Trophoblast cell (in vitro differentiated cells and primary cell): ENCODE measurements around the gene SULT4A1.
"Not testable (repeated sequence)": the region's sequence is repeated elsewhere in the genome, so short reads cannot be mapped to it uniquely, and the experiment has no call there.

Experiments used
- DNase-seq, 2 donors: peaks; one replicate each; pipeline ENCODE4 v3.0.0-alpha.2; 2016
- H2AFZ ChIP-seq: 2 replicates; pipeline ENCODE4 v1.6.1; 2013; ENCODE audit warnings: low read length, moderate library complexity, mild to moderate bottlenecking; ENCODE audit not compliant: insufficient read depth, poor library complexity
- H2AK5ac ChIP-seq: 2 replicates; pipeline ENCODE4 v1.6.1; 2013; ENCODE audit warnings: mild to moderate bottlenecking, low read length
- H2BK120ac ChIP-seq: 2 replicates; pipeline ENCODE4 v1.6.1; 2013; ENCODE audit warnings: low read length, mild to moderate bottlenecking, moderate library complexity; ENCODE audit not compliant: insufficient read depth, poor library complexity
- H2BK12ac ChIP-seq: 2 replicates; pipeline ENCODE4 v1.6.1; 2013; ENCODE audit warnings: mild to moderate bottlenecking, low read length, moderate library complexity
- H2BK5ac ChIP-seq: 2 replicates; pipeline ENCODE4 v1.6.1; 2013; ENCODE audit warnings: low read length, low read depth, moderate library complexity, mild to moderate bottlenecking; ENCODE audit not compliant: poor library complexity
- H3K14ac ChIP-seq: 2 replicates; pipeline ENCODE4 v1.6.1; 2013; ENCODE audit warnings: mild to moderate bottlenecking, low read length
- H3K18ac ChIP-seq: 2 replicates; pipeline ENCODE4 v1.6.1; 2013; ENCODE audit warnings: mild to moderate bottlenecking, low read length
- H3K23ac ChIP-seq: 2 replicates; pipeline ENCODE4 v1.6.1; 2013; ENCODE audit warnings: low read length
- H3K27ac ChIP-seq: 2 replicates; pipeline ENCODE4 v1.5.1; 2013; ENCODE audit warnings: low read depth, mild to moderate bottlenecking, inconsistent platforms, low read length, moderate library complexity
- H3K27me3 ChIP-seq: 2 replicates; pipeline ENCODE4 v1.6.1; 2013; ENCODE audit warnings: inconsistent platforms, mild to moderate bottlenecking, low read length, moderate library complexity; ENCODE audit not compliant: insufficient read depth
- H3K36me3 ChIP-seq, 2 experiments: 1 replicate in 1 of 2; 2 replicates in 1 of 2; pipeline ENCODE4 v1.6.1; 2013; ENCODE audit warnings: low read length in 2 of 2, mild to moderate bottlenecking in 2 of 2, moderate library complexity in 1 of 2; ENCODE audit not compliant: insufficient read depth in 2 of 2, control insufficient read depth in 1 of 2
- H3K4ac ChIP-seq: 2 replicates; pipeline ENCODE4 v1.6.1; 2013; ENCODE audit warnings: low read depth, mild to moderate bottlenecking, low read length, moderate library complexity
- H3K4me1 ChIP-seq, 2 experiments: 1 replicate in 1 of 2; 2 replicates in 1 of 2; pipeline ENCODE4 v1.6.1; 2013; ENCODE audit warnings: low read length in 2 of 2, mild to moderate bottlenecking in 2 of 2, moderate library complexity in 1 of 2; ENCODE audit not compliant: insufficient read depth in 2 of 2, control insufficient read depth in 1 of 2
- H3K4me2 ChIP-seq: 2 replicates; pipeline ENCODE4 v1.6.1; 2013; ENCODE audit warnings: inconsistent platforms, mild to moderate bottlenecking, low read length, moderate library complexity
- H3K4me3 ChIP-seq: 2 replicates; pipeline ENCODE4 v1.5.1; 2013; ENCODE audit warnings: mild to moderate bottlenecking, low read depth, low read length, inconsistent platforms
- H3K79me1 ChIP-seq: one replicate; pipeline ENCODE4 v1.6.1; 2013; ENCODE audit warnings: low read length
- H3K79me2 ChIP-seq: 2 replicates; pipeline ENCODE4 v1.6.1; 2013; ENCODE audit warnings: low read length, mild to moderate bottlenecking; ENCODE audit not compliant: control insufficient read depth, insufficient read depth, poor library complexity
- H3K9ac ChIP-seq: 2 replicates; pipeline ENCODE4 v1.6.1; 2013; ENCODE audit warnings: mild to moderate bottlenecking, low read length
- H3K9me3 ChIP-seq: 2 replicates; pipeline ENCODE4 v1.6.1; 2013; ENCODE audit warnings: low read depth, mild to moderate bottlenecking, control low read depth, inconsistent platforms, low read length; ENCODE audit not compliant: insufficient read depth
- H4K12ac ChIP-seq: 2 replicates; pipeline ENCODE4 v1.6.1; 2013; ENCODE audit warnings: low read depth, mild to moderate bottlenecking, low read length, moderate library complexity
- H4K8ac ChIP-seq: 2 replicates; pipeline ENCODE4 v1.6.1; 2013; ENCODE audit warnings: low read depth, mild to moderate bottlenecking, low read length, moderate library complexity
- H4K91ac ChIP-seq: one replicate; pipeline ENCODE4 v1.6.1; 2013; ENCODE audit warnings: low read depth, mild to moderate bottlenecking, low read length, moderate library complexity
- WGBS: extraction: QIAGEN DNeasy Blood & Tissue Kit; methylation state at CpG from one replicate; pipeline ENCODE4 v1.1.7; 2013; ENCODE audit warnings: missing lambda C conversion rate; ENCODE audit not compliant: insufficient read length, insufficient coverage; ENCODE audit errors: extremely low coverage; 5-methylcytosine and 5-hydroxymethylcytosine counted together

SULT4A1 gene

GRCh38 chr22:43905681-43906080 is 43.4 kb upstream of the SULT4A1 start:
- no peak overlapping the region for H2AK5ac ChIP-seq
- H3K4me1 ChIP-seq: no peaks in the 10 kb centered on the region
- H3K4ac ChIP-seq: no peak overlapping the region
- no peaks in the 10 kb centered on the region for H3K79me1 ChIP-seq
- H3K27me3 ChIP-seq: no peaks in the 10 kb centered on the region
- no peak overlapping the region for H4K12ac ChIP-seq
- no peak overlapping the region for H2BK120ac ChIP-seq
- no peak overlapping the region for H4K91ac ChIP-seq
- no peak overlapping the region for H3K4me2 ChIP-seq
- no peak overlapping the region for H3K18ac ChIP-seq
- no peak overlapping the region for H4K8ac ChIP-seq
- no peaks in the 10 kb centered on the region for H3K36me3 ChIP-seq
- no peak overlapping the region for H3K14ac ChIP-seq
- H2BK12ac ChIP-seq: no peak overlapping the region
- DNase-seq: no peak
- H3K79me2 ChIP-seq: peaks cover 1% of the 10 kb centered on the region
- no peak overlapping the region for H2AFZ ChIP-seq
- H2BK5ac ChIP-seq: no peak overlapping the region
- no CpG with 5 or more reads among the region's 7 CpGs for WGBS
- no peak overlapping the region for H3K4me3 ChIP-seq
- H3K9me3 ChIP-seq: peaks cover 3% of the 10 kb centered on the region
- H3K9ac ChIP-seq: no peak overlapping the region
- no peak overlapping the region for H3K23ac ChIP-seq
- no peak overlapping the region for H3K27ac ChIP-seq

DNA sequence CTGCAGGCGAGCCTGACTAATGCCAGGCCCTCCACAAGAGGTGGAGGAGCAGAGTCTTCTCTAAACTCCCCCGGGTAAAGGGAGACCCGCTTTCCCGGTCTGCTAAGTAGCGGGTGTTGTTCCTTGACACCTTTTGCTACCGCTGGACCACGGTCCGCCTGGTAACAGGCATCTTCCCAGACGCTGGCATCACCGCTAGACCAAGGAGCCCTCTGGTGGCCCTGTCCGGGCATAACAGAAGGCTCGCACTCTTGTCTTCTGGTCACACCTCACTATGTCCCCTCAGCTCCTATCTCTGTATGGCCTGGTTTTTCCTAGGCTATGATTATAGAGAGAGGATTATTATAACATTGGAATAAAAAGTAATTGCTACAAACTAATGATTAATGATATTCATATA is 42.1 kb upstream of the SULT4A1 start:
- H4K8ac ChIP-seq, H3K14ac ChIP-seq, H3K9ac ChIP-seq, H3K79me1 ChIP-seq, H2AFZ ChIP-seq, H3K27ac ChIP-seq, H3K4me2 ChIP-seq, H4K91ac ChIP-seq, H2BK120ac ChIP-seq, DNase-seq, H3K27me3 ChIP-seq, H3K4me1 ChIP-seq, H3K4ac ChIP-seq, H3K36me3 ChIP-seq, H3K18ac ChIP-seq, H4K12ac ChIP-seq, H2BK5ac ChIP-seq, H3K23ac ChIP-seq, H2BK12ac ChIP-seq, H3K79me2 ChIP-seq, H3K4me3 ChIP-seq, H3K9me3 ChIP-seq, H2AK5ac ChIP-seq: not testable (repeated sequence)
- WGBS: no CpG with 5 or more reads among the region's 12 CpGs

- not testable (repeated sequence) for H3K27me3 ChIP-seq, H3K4me1 ChIP-seq, H3K23ac ChIP-seq, H2BK5ac ChIP-seq, H3K27ac ChIP-seq, H3K36me3 ChIP-seq, H2AFZ ChIP-seq, H3K18ac ChIP-seq, H3K79me1 ChIP-seq, H2AK5ac ChIP-seq, H4K12ac ChIP-seq, DNase-seq, H3K9me3 ChIP-seq, H3K79me2 ChIP-seq, H4K91ac ChIP-seq, H3K4me2 ChIP-seq, H3K14ac ChIP-seq, H2BK12ac ChIP-seq, H3K4ac ChIP-seq, H3K4me3 ChIP-seq, H4K8ac ChIP-seq, H2BK120ac ChIP-seq, H3K9ac ChIP-seq
- no CpG with 5 or more reads among the region's 12 CpGs for WGBS
Measured at GRCh38 chr22:43903033-43903432, 40.7 kb upstream of the SULT4A1 start.

DNA sequence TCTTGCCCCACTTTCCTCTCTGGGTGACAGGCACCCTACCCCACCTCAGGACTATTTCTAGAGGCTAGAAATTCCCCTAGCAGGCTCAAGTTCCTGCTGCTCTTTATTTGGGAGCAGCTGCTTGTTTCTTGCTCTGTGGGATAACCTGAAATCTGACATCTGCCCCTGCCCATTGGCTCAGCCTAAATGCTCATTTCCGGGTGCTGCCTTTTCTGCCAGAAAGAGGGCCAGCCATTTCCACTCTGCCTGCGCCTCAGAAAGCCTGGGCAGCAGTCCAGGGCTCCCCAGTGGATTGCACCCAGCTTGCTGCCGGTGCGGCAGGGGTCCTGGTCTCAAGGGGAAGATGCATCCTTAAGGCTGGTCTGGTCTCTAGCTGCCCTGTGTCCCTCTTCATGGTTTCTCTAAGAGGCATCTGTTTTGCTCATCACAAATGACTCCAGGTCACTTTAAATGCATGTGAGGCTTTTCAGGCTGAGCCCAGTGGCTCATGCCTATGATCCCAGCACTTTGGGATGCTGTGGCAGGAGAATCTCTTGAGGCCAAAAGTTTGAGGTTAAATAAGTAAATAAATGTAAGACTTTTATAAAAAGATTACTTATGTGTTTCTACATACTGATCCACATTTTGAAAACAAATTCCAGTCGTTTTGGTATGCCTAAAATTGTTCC is 39.8 kb upstream of the SULT4A1 start:
- no peaks in the 10 kb centered on the region for H3K4me1 ChIP-seq
- H3K18ac ChIP-seq: no peak overlapping the region
- no peak overlapping the region for H3K4me2 ChIP-seq
- no peaks in the 10 kb centered on the region for H3K36me3 ChIP-seq
- no peaks in the 10 kb centered on the region for H3K79me1 ChIP-seq
- no peak overlapping the region for H3K9ac ChIP-seq
- H2BK12ac ChIP-seq: no peak overlapping the region
- no peaks in the 10 kb centered on the region for H3K27me3 ChIP-seq
- no peak for DNase-seq
- no peak overlapping the region for H3K4me3 ChIP-seq
- no peak overlapping the region for H3K14ac ChIP-seq
- H2BK5ac ChIP-seq: no peak overlapping the region
- no peak overlapping the region for H3K23ac ChIP-seq
- H3K4ac ChIP-seq: no peak overlapping the region
- H4K8ac ChIP-seq: no peak overlapping the region
- H3K27ac ChIP-seq: no peak overlapping the region
- no peak overlapping the region for H2AK5ac ChIP-seq
- H2BK120ac ChIP-seq: no peak overlapping the region
- WGBS: no CpG with 5 or more reads among the region's 5 CpGs
- peaks cover 1% of the 10 kb centered on the region for H3K79me2 ChIP-seq
- H4K12ac ChIP-seq: no peak overlapping the region
- no peak overlapping the region for H2AFZ ChIP-seq
- H3K9me3 ChIP-seq: no peaks in the 10 kb centered on the region
- no peak overlapping the region for H4K91ac ChIP-seq
